ENCODE results near the gene USO1. TPM values are rescaled to one million over a fixed set of nuclear protein-coding genes. Genes with fewer than 3 reads are reported as not detected.

The USO1 gene
- total RNA-seq, 1 donor: 203 TPM

DNA sequence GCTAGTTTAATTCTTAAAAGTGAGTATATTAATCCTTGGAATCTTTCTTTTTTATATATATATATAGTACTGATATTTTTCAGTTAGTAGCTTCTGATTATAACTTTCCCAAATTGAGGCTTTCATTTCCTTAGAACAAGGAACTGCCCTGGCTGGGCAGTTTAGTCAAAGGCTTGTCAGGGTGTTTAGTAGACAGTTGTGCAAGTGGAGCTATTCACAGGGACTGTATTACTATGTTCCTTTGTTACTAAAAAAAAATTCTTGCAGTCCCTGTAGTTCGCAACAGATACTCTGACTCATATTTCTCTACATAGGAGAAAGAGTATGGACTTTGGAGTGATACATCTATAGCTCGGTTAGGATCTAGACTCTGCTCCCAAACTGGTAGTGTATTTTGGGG is 20.8 kb downstream of the USO1 start:
- TF ChIP-seq, protein P1, sequence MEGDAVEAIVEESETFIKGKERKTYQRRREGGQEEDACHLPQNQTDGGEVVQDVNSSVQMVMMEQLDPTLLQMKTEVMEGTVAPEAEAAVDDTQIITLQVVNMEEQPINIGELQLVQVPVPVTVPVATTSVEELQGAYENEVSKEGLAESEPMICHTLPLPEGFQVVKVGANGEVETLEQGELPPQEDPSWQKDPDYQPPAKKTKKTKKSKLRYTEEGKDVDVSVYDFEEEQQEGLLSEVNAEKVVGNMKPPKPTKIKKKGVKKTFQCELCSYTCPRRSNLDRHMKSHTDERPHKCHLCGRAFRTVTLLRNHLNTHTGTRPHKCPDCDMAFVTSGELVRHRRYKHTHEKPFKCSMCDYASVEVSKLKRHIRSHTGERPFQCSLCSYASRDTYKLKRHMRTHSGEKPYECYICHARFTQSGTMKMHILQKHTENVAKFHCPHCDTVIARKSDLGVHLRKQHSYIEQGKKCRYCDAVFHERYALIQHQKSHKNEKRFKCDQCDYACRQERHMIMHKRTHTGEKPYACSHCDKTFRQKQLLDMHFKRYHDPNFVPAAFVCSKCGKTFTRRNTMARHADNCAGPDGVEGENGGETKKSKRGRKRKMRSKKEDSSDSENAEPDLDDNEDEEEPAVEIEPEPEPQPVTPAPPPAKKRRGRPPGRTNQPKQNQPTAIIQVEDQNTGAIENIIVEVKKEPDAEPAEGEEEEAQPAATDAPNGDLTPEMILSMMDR (IDR thresholded peaks at IDR 0.05; ENCODE audit: insufficient read depth, low read depth, low read length): no peak
- H3K4me3 ChIP-seq (ENCODE audit: low read depth, low read length): no peak overlapping the region
- DNase-seq (ENCODE audit: low read depth): peak; percentile 66

DNA sequence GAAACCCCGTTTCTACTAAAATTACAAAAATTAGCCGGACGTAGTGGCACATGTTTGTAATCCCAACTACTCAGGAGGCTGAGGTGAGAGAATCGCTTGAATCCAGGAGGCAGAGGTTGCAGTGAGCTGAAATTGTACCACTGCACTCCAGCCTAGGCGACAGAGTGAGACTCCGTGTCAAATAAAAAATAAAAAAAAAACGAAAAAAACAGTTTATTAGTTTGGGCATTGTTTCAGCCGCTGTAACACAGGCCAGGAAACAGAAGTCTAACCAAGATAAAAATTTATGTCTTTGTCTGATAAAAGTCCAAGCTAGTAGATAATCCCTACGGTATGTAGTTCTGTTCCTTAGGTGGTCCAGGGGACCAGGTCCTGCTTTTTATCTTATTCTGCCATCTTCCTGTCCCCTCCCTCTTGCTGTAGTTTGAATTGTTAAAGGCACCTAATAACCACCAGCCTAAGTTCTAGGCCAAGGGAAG is 21.4 kb downstream of the USO1 start:
- TF ChIP-seq, protein P1 (IDR thresholded peaks at IDR 0.05; ENCODE audit: insufficient read depth, low read depth, low read length): no peak
- DNase-seq (ENCODE audit: low read depth): no peak
- H3K4me3 ChIP-seq (ENCODE audit: low read depth, low read length): no peak overlapping the region

DNA sequence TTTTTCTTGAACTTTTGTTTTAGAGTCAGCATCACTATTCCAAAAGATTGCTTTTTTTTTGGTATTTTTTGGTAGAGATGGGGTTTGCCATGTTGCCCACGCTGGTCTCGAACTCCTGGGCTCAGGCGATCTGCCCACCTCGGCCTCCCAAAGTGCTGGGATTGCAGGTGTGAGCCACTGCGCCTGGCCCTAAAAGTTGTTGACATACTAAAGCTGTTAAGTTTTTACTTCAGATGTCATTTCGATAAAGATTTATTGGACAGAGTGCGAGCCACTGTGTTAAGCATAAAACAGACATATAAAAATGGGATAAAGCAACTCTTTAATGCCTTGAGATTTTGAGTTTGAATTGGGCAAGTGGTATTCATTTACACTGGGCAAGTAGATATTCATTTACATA is 28.3 kb downstream of the USO1 start:
- DNase-seq (ENCODE audit: low read depth): no peak
- H3K4me3 ChIP-seq (ENCODE audit: low read depth, low read length): no peak overlapping the region
- TF ChIP-seq, protein P1 (IDR thresholded peaks at IDR 0.05; ENCODE audit: insufficient read depth, low read depth, low read length): no peak

DNA sequence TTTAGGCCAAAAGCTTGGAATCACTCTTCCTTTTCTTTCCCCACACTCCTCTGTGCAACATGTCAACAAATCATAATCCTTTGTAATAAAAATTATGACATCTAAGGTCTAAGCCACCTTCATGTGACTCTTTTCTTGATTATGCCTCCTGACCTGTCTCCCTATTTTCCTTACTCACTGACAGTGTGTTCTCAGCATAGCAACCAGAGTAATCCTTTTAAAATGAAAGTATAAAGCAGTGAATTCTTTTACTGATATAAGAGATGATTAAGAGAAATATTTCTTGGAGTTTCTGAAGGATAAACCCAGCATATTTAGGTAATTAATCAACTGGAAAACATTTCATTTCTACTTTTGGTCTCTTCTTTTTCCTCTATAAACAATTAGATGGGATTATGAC is 44.7 kb downstream of the USO1 start:
- DNase-seq (ENCODE audit: low read depth): peak; percentile 61
- TF ChIP-seq, protein P1 (IDR thresholded peaks at IDR 0.05; ENCODE audit: insufficient read depth, low read depth, low read length): no peak
- no peak overlapping the region for H3K4me3 ChIP-seq (ENCODE audit: low read depth, low read length)

DNA sequence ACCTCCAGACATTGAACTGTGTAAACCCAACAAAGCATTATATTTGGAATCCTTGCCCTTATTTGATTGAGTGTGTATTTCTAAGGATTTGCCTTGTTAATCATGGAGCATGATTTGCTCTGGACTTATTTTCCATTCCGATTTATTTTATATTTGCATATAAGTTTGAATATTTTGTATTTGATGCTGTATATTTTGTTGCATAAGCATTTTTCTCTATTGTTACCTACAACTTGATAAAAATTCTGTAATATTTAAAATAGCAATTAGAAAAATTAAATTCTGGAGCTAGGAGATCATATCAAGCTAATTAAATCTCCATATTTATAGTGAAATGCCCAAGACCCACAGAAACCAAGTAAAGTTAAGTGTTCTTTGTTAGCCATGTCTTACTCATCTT is 47.2 kb downstream of the USO1 start:
- DNase-seq (ENCODE audit: low read depth): no peak
- H3K4me3 ChIP-seq (ENCODE audit: low read depth, low read length): no peak overlapping the region
- TF ChIP-seq, protein P1 (IDR thresholded peaks at IDR 0.05; ENCODE audit: insufficient read depth, low read depth, low read length): no peak

DNA sequence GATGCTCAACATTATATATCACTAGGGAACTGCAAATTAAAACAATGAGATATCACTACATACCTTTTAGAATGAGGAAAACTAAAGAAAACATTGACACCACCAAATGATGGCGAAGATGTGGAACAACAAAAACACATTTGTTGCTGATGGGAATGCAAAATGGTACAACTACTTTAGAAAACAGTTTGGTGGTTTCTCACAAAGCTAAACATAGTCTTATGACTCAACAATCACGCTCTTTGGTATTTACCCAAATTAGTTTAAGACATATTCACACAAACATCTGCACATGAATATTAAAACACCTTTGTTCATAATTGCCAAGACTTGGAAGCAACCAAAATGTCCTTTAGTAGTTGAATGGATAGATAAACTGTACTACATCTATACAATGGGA is 53.2 kb downstream of the USO1 start:
- TF ChIP-seq, protein P1 (IDR thresholded peaks at IDR 0.05; ENCODE audit: insufficient read depth, low read depth, low read length): no peak
- H3K4me3 ChIP-seq (ENCODE audit: low read depth, low read length): no peak overlapping the region
- DNase-seq (ENCODE audit: low read depth): no peak

DNA sequence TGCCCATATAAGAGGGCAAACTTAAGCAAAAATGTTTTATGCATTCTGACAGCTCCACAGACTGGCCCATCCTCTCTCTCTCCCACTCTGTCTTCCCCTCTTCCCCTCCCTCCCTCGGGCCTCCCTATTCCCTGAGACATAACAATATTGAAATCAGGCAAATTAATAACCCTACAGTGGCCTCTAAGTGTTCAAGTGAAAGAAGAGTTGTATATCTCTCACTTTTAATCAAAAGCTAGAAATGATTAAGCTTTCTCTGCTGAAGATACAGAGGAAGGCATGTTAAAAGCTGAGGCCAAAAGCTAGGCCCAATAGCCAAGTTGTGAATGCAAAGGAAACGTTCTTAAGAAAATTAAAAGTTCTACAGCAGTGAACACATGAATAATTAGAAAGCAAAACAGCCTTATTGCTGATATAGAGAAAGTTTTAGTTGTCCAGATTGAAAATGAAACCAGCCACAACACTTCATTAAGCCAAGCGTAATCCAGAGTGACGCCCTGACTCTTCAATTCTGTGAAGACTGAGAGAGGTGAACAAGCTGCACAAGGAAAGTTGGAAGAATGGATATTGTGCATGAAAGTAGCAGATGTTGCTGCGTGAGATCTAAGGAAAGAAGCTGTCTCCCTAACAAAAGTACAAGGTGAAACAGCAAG is 54.9 kb downstream of the USO1 start:
- TF ChIP-seq, protein P1 (IDR thresholded peaks at IDR 0.05; ENCODE audit: insufficient read depth, low read depth, low read length): no peak
- DNase-seq (ENCODE audit: low read depth): no peak
- no peak overlapping the region for H3K4me3 ChIP-seq (ENCODE audit: low read depth, low read length)
